GM23338 (cell line): ENCODE results near the gene SRXN1.

Experiments used
- CREB1 ChIP-seq: fragments of 250-450 bp; sonication (Bioruptor Pico); IDR thresholded peaks from 2 replicates; pipeline ENCODE4 v1.5.0; 2020; ENCODE audit warnings: low read depth, mild to moderate bottlenecking, moderate library complexity
- EZH2 ChIP-seq: fragments of 200-600 bp; sonication (generic); IDR thresholded peaks from one replicate; pipeline ENCODE4 v1.8.0; 2017; ENCODE audit warnings: antibody characterized with exemption, mild to moderate bottlenecking, low read depth; ENCODE audit not compliant: unreplicated experiment
- EZH2phosphoT487 ChIP-seq: fragments of 200-600 bp; sonication (generic); IDR thresholded peaks from one replicate; pipeline ENCODE4 v1.8.1; 2018; ENCODE audit warnings: antibody characterized with exemption; ENCODE audit not compliant: unreplicated experiment
- POLR2AphosphoS5 ChIP-seq: IDR thresholded peaks from 2 replicates; pipeline ENCODE4 v1.6.1; 2016; ENCODE audit warnings: antibody characterized with exemption, low read depth
- REST ChIP-seq: IDR thresholded peaks from one replicate; pipeline ENCODE4 v1.6.1; 2018; ENCODE audit warnings: antibody characterized with exemption; ENCODE audit not compliant: unreplicated experiment
- TF ChIP-seq, protein P1 (sequence below), 2 experiments: fragments of 200-600 bp in 1 of 2; sonication (generic) in 1 of 2; conservative IDR thresholded peaks; 2 replicates each; pipeline versions ENCODE4 v1.5.1 to v1.6.1; 2016 to 2017; ENCODE audit warnings: antibody characterized with exemption in 2 of 2, low read depth in 2 of 2, mild to moderate bottlenecking in 2 of 2, moderate library complexity in 1 of 2

- no peak for TF ChIP-seq EZH2
- TF ChIP-seq, protein P1, sequence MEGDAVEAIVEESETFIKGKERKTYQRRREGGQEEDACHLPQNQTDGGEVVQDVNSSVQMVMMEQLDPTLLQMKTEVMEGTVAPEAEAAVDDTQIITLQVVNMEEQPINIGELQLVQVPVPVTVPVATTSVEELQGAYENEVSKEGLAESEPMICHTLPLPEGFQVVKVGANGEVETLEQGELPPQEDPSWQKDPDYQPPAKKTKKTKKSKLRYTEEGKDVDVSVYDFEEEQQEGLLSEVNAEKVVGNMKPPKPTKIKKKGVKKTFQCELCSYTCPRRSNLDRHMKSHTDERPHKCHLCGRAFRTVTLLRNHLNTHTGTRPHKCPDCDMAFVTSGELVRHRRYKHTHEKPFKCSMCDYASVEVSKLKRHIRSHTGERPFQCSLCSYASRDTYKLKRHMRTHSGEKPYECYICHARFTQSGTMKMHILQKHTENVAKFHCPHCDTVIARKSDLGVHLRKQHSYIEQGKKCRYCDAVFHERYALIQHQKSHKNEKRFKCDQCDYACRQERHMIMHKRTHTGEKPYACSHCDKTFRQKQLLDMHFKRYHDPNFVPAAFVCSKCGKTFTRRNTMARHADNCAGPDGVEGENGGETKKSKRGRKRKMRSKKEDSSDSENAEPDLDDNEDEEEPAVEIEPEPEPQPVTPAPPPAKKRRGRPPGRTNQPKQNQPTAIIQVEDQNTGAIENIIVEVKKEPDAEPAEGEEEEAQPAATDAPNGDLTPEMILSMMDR (conservative IDR thresholded peaks at IDR 0.05; ENCODE audit: low read depth in 2 of 2): no peak
- no peak for TF ChIP-seq CREB1 (CRISPR knock-in tag)
- TF ChIP-seq POLR2AphosphoS5: no peak
- TF ChIP-seq REST: no peak
- TF ChIP-seq EZH2phosphoT487: no peak
Observed at GRCh38 chr20:676315-676937, 23.4 kb upstream of the SRXN1 start.
